Tibial nerve (tissue), 4 donors: ENCODE results near the gene NKD1. TPM values are rescaled to one million over a fixed set of nuclear protein-coding genes. Genes with fewer than 3 reads are reported as not detected.
"Not testable (repeated sequence)": the region's sequence is repeated elsewhere in the genome, so short reads cannot be mapped to it uniquely, and the experiment has no call there.

ENCODE experiments used
- DNase-seq, 2 donors: peaks; one replicate each; pipeline ENCODE4 v3.0.0-alpha.2; 2019; ENCODE audit warnings: low spot score in 2 of 2
- H3K27ac ChIP-seq, 4 donors: fragments of 200-600 bp; sonication (generic) in 3 of 4; one replicate each; pipeline ENCODE4 v1.5.1; 2017 to 2019; ENCODE audit warnings: mild to moderate bottlenecking in 1 of 4
- H3K27me3 ChIP-seq, 2 donors: fragments of 200-600 bp; sonication (generic) in 1 of 2; one replicate each; pipeline versions ENCODE4 v1.5.1 to v1.6.0; 2017 to 2019
- H3K36me3 ChIP-seq, 3 donors: fragments of 200-600 bp; sonication (generic); one replicate each; pipeline ENCODE4 v1.5.1; 2018 to 2019
- H3K4me1 ChIP-seq, 4 donors: fragments of 200-600 bp; sonication (generic) in 3 of 4; one replicate each; pipeline ENCODE4 v1.5.1; 2017 to 2019
- H3K4me3 ChIP-seq, 4 donors: fragments of 200-600 bp; sonication (generic) in 3 of 4; one replicate each; pipeline ENCODE4 v1.5.1; 2017 to 2019; ENCODE audit warnings: mild to moderate bottlenecking in 1 of 4, moderate library complexity in 1 of 4
- H3K9me3 ChIP-seq, 4 donors: fragments of 200-600 bp; sonication (generic) in 3 of 4; one replicate each; pipeline ENCODE4 v1.5.1; 2017 to 2019
- CTCF ChIP-seq, 5 experiments: fragments of 200-600 bp in 3 of 5; fragments of 450-650 bp in 2 of 5; sonication (generic) in 3 of 5; IDR thresholded peaks; one replicate each; pipeline ENCODE4 v1.5.1; 2016 to 2019; ENCODE audit warnings: antibody characterized with exemption in 5 of 5, mild to moderate bottlenecking in 3 of 5, moderate library complexity in 2 of 5
- EP300 ChIP-seq, 2 donors: sonication (generic); formaldehyde crosslinking; IDR thresholded peaks; one replicate each; pipeline ENCODE4 v1.6.1; 2017; ENCODE audit warnings: antibody characterized with exemption in 2 of 2, mild to moderate bottlenecking in 1 of 2
- POLR2A ChIP-seq, 2 donors: fragments of 450-650 bp; IDR thresholded peaks; one replicate each; pipeline ENCODE4 v1.6.1; 2017; ENCODE audit warnings: antibody characterized with exemption in 2 of 2, mild to moderate bottlenecking in 2 of 2, moderate library complexity in 2 of 2
- WGBS, 2 donors: methylation state at CpG; one replicate each; pipeline ENCODE4 v1.1.5; 2018; 5-methylcytosine and 5-hydroxymethylcytosine counted together
- total RNA-seq, 4 donors: library from RNA; depleted of rRNA; stranded (reverse); fragments of >200 nt; gene quantifications; one replicate each; pipeline ENCODE4 v1.1.0, GENCODE V29; 2016

The NKD1 gene
- total RNA-seq, 4 donors from 2014 or later: 20.1 to 92.4 (median 43.1) TPM

- peaks cover 0 to 6% (median 0%) of the 10 kb centered on the region in 3 donors for H3K36me3 ChIP-seq
- no peaks in the 10 kb centered on the region for H3K9me3 ChIP-seq
- no peak overlapping the region for H3K4me3 ChIP-seq
- peaks cover 0 to 31% (median 3%) of the 10 kb centered on the region in 4 donors for H3K4me1 ChIP-seq
- no peak for TF ChIP-seq EP300 (IDR thresholded peaks at IDR 0.05)
- TF ChIP-seq POLR2A (IDR thresholded peaks at IDR 0.05): no peak
- TF ChIP-seq CTCF (IDR thresholded peaks at IDR 0.05): no peak
- H3K27me3 ChIP-seq: no peaks in the 10 kb centered on the region
- no peak for DNase-seq
- peak overlapping the region in 3 of 4 donors; percentile 47 to 88 (median 72) for H3K27ac ChIP-seq
These were observed 26.5 kb downstream of the NKD1 start for GRCh38 chr16:50574745-50575136.

GRCh38 chr16:50575743-50576142, 27.5 kb downstream of the NKD1 start:
- Histone ChIP-seq H3K4me3 (no peak overlapping the region), H3K36me3 (peaks cover 0 to 6% (median 0%) of the 10 kb centered on the region in 3 donors), H3K4me1 (peaks cover 0 to 41% (median 4%) of the 10 kb centered on the region in 4 donors), H3K9me3 (no peaks in the 10 kb centered on the region), H3K27me3 (no peaks in the 10 kb centered on the region), H3K27ac (peak overlapping the region in 2 of 4 donors; percentile 72 to 88)
- 93 to 94% methylated on average over 1 to 2 of the region's 2 CpGs for WGBS, 2 donors
- no peak for DNase-seq
- TF ChIP-seq POLR2A (IDR thresholded peaks at IDR 0.05) (no peak), EP300 (IDR thresholded peaks at IDR 0.05) (no peak), CTCF (IDR thresholded peaks at IDR 0.05) (no peak)

GRCh38 chr16:50576403-50577113, 28.4 kb downstream of the NKD1 start:
- Histone ChIP-seq H3K9me3 (no peaks in the 10 kb centered on the region), H3K36me3 (peaks cover 0 to 6% (median 0%) of the 10 kb centered on the region in 3 donors), H3K4me1 (peaks cover 0 to 49% (median 8%) of the 10 kb centered on the region in 4 donors), H3K27ac (peak overlapping the region in 1 of 4 donors; percentile 8), H3K27me3 (no peaks in the 10 kb centered on the region), H3K4me3 (no peak overlapping the region)
- no peak for TF ChIP-seq EP300 (IDR thresholded peaks at IDR 0.05)
- no peak for TF ChIP-seq CTCF (IDR thresholded peaks at IDR 0.05)
- TF ChIP-seq POLR2A (IDR thresholded peaks at IDR 0.05): no peak
- no peak for DNase-seq
- 92 to 98% methylated on average over 3 of the region's 3 CpGs for WGBS, 2 donors

- Histone ChIP-seq H3K27ac (no peak overlapping the region), H3K4me3 (no peak overlapping the region), H3K4me1 (peaks cover 0 to 51% (median 9%) of the 10 kb centered on the region in 4 donors), H3K36me3 (peaks cover 0 to 6% (median 0%) of the 10 kb centered on the region in 3 donors), H3K27me3 (no peaks in the 10 kb centered on the region), H3K9me3 (no peaks in the 10 kb centered on the region)
- DNase-seq: no peak
- TF ChIP-seq CTCF (IDR thresholded peaks at IDR 0.05): no peak
- no peak for TF ChIP-seq POLR2A (IDR thresholded peaks at IDR 0.05)
- TF ChIP-seq EP300 (IDR thresholded peaks at IDR 0.05): no peak
- 63 to 70% methylated on average over 2 of the region's 2 CpGs for WGBS, 2 donors
These were observed 29.9 kb downstream of the NKD1 start for GRCh38 chr16:50578137-50578536.

GRCh38 chr16:50579373-50579772, 31.2 kb downstream of the NKD1 start:
- 95 to 96% methylated on average over 29 to 32 of the region's 32 CpGs for WGBS, 2 donors
- H3K4me1 ChIP-seq: peaks cover 0 to 47% (median 8%) of the 10 kb centered on the region in 4 donors
- H3K27ac ChIP-seq, H3K4me3 ChIP-seq, DNase-seq, H3K9me3 ChIP-seq, H3K36me3 ChIP-seq, H3K27me3 ChIP-seq: not testable (repeated sequence)
